GM21423 (cell line): ENCODE measurements around the gene DDX49.
"Not testable (repeated sequence)": the region's sequence is repeated elsewhere in the genome, so short reads cannot be mapped to it uniquely, and the experiment has no call there.

Experiments used
- ATAC-seq: cut with Tn5 transposase; IDR thresholded peaks from one replicate; pipeline ENCODE4 v1.9.1; 2021; ENCODE audit warnings: mild to moderate bottlenecking, moderate library complexity; ENCODE audit not compliant: unreplicated experiment

Gene DDX49

DNA sequence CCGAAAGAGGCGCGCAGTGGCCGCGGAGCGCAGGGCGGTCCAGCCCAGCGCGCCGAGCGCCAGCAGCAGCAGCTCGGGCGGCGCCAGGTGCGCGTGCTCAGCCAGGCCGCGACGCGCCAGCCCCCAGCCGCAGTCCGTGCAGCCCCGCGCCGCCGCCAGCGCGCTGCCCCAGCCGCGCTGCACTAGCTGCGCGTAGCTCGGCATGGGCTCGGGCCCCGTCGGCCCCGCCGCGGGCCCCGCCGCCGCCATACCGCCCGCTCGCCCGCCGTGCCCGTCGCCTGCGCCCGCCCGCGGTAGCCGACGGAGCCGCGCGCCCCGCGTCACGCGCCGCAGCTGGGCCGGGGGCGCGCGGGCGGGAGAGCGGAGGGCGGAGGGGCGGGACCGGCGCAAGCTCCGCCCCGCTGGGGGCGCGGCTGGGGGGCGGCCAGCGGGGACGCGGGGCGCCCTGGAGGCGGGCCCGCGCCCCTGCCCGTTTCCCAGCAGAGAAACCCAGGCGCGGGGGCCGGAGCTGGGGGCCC, 23.6 kb upstream of the DDX49 start, which contains the start of gene CERS1:
CERS1 (minus strand) TSS at position 335 of the 518 bp plus-strand sequence; CDS start at position 249, 86 bp downstream.
- no peak for ATAC-seq

DNA sequence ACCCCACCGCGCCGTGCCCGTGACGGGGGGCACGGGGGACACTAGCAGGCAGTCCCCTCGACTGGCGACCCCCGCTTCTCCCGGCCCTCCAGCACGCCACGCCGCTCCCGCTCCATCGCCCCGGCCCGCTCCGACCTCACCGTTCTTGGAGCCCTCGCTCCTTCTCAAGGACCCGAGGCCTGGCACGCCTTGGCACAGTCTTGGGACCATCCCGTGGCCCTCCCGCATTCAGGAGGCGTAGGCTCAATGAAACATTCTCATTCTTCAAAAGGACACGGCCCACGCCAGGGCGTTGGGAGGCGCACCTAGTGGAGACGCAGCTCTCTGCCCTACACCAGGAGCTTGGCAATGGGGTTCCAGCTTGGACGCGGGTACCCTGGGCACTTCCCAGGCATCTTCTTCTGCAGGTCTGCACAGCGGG, 23.1 kb upstream of the DDX49 start:
- ATAC-seq, result no peak

DNA sequence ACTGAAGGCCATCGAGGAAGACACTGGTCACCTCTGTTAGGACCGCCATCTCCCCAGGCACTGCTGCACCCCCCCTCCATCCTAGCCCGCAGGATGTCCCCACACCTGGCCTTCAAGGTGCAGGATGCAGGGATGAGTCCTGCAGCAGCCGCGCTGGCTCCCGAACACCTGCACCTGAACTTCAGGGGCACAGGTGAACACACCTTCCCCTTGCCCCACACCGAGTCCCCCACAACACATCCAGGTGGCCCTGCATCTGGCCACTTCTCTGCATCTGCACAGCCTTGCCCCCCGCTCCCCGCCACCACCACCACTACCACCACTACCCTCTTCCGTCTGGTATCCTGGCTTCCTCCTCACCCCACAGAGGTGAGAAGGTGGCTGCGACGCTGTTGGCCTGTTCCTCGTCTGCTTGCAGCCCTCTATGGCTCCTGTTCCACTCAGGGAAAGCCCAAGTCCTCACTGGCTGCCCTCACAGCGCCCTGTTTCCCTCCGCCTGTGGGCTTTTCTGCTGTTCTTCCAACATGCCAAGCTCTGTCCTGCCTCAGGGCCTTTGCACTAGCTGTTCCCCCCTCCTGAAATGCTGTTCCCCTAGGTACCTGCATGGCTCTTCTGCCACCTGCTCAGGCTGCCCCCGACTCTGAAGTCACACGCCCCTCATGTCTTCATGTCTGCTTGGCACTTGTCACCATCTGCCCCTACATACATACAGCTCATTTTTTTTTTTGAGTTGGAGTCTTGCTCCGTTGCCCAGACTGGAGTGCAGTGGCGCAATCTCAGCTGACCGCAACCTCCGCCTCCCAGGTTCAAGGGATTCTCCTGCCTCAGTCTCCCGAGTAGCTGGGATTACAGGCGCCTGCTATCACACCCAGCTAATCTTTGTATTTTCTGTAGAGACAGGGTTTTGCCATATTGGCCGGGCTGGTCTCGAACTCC, 22.2 kb upstream of the DDX49 start:
- ATAC-seq, result no peak

DNA sequence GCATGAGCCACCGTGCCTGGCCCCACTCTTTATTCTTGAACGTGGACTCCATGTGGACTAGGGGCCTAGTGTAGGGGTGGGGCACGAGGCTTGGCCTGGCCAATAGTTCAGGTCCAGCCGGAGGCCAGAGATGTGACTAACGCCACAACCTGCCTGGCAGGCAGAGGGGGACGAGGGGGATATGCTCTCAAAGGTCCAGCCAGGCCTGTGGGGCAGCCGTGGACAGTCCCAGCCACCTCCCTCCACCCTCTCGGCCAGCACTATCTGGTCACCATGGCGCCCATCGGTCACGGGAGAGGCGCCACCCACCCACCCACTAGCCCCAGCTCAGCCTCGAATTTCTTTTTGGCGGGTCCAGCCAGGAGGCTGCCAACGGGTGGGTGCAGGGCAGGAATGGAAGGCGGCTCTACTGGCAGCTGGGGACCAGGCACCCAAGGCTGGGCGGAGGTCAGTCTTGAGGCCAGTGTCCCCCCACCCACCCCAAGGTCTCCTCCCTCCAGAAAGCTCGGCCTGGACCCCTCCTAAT, 21.4 kb upstream of the DDX49 start:
- ATAC-seq, result no peak

DNA sequence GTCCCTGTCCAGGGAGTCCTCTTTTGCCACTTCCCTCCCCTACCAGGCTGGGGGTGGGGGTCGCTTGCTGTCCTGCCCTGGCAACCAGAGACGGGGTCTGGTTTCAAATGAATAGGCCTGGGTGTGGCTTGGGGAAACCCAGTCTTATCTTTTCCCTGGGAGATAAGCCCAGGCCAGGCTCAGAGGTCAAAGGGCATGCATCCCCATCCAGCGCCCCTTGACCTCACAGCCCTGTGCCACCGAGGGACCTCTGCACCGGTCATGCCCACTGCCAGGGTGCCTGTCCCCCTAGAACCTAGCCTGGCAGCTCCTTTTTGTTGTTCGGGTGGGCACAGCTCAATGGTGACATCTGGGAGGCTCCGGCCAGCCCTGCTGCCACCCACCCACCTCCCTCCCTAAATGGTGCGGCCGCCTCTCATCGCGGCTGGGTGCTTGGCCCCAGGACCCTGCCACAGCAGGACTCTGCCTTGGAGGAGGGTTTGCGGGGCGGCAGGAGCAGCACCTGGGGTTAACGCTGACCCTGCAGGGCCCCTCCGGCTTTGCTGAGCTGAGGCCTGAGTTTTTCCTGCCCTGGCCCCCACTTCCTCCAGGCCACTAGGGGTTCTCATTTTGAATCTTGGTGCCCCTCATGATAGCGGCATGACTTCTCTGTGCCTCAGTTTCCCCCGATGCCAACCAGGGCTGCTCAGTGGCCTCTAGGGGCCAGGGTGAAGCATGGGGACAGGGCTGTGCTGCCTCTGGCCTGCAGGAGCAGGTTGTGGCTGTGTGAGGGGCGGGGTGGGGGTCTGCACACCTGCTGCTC, 20.7 kb upstream of the DDX49 start:
- ATAC-seq, result no peak

DNA sequence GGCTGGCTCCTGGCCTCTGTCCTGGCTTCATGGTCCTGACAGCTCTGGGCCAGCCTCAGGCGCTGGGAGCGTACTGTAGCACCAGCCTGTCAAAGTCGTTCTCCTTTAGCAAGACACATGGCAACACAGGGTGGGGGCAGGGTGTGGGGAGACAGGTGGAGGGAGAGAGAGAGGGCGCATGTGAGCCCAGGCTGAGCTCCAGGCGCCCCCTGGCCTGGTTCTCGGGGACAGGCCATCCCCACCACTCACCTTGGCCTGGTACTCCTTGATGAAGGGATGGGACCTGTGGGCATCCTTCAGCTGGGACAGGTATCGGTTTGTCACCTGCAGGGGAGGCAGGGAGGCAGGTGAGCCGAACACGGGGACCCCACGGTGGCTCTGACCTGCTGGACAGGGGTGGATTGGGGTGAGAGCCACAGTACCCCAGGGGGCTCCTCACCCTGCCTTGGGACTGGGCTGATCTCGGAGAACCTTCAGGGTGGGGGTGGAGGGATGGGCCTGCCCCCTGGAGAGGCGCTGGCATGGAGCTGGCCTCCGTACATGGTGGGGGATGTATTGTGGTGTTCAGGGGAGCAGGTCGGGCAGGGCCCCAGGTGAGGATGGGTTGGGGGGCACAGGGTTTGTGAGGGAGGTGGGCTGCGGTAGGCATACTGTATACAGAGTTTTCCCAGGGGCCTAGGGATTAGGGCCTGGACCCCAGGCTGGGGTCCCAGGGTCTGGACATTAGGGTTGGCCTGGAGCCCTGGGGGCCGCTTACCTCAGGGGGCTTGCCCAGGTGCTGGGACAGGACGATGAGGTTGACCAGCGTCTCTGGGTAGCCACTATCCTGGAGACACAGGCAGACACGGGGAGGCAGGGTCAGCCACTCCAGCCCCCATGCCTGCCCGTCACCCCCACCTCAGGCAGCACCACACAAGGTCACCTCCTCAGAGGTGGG, 19.6 kb upstream of the DDX49 start:
- no peak for ATAC-seq

DNA sequence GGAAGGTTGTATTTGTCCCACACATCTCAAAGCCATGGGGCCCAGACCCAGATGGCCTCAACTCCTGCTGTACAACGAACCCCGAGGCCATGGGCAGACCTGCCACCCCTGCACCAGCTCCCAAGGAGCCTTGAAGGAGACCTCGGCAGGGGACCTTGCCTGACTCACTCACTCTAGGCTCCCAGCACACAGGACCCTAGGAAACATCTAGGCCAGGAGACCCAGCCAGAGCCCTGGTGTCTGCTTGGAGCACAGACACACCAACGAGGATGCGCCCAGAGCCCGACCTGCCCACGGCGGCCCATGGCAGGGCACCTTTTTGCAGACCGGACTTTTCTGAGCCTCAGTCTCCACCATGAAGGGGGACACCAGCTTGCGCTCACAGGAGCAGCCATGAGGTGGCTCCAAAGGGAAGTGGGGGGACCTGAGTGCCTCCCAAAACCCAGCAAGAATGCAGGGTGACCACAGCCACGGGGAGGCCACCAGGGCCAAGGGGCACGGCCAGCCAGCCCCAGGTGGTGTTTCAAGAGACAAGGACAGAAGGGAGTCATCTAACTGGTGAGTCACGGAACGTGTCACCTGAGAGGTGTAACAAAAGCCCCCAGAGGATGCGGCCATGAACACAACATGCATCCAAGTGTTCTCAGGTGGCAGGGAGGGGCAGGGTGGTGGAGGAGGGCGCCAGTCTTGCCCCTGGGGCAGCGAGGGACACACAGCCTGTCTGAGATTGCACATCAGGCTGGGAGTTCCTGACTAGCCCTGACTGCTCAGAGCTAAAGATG, 18.6 kb upstream of the DDX49 start:
- no peak for ATAC-seq

DNA sequence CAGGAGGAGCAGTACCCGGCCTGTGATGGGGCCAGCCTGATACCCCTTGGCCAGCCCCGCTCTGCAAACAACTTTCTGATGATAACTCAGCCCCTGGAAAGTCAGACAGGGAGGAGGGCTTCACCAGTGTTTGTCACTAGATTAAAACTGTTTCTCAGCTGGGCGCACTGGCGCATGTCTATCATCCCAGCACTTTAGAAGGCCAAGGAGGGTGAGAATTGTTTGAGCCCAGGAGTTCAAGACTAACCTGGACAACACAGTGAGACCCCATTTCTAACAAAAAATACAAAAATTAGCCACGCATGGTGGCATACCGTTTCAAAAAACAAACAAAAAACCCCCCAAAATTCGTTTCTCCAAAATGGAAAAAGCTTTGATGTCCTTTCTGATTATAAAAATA, 18.0 kb upstream of the DDX49 start:
- ATAC-seq, result no peak

DNA sequence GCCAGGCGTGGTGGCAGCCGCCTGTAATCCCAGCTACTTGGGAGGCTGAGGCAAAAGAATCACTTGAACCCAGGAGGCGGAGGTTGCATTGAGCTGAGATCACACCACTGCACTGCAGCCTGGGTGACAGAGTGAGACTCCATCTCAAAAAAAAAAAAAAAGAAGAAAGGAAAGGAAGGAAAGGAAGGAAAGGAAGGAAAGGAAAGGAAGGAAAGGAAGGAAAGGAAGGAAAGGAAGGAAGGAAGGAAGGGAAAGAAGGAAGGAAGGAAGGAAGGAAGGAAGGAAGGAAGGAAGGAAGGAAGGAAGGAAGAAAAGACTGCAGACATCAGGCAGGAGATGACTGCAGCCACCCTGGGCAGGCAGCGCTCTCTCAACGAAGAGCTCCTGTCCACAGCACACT, 17.0 kb upstream of the DDX49 start:
- ATAC-seq, result not testable (repeated sequence)

DNA sequence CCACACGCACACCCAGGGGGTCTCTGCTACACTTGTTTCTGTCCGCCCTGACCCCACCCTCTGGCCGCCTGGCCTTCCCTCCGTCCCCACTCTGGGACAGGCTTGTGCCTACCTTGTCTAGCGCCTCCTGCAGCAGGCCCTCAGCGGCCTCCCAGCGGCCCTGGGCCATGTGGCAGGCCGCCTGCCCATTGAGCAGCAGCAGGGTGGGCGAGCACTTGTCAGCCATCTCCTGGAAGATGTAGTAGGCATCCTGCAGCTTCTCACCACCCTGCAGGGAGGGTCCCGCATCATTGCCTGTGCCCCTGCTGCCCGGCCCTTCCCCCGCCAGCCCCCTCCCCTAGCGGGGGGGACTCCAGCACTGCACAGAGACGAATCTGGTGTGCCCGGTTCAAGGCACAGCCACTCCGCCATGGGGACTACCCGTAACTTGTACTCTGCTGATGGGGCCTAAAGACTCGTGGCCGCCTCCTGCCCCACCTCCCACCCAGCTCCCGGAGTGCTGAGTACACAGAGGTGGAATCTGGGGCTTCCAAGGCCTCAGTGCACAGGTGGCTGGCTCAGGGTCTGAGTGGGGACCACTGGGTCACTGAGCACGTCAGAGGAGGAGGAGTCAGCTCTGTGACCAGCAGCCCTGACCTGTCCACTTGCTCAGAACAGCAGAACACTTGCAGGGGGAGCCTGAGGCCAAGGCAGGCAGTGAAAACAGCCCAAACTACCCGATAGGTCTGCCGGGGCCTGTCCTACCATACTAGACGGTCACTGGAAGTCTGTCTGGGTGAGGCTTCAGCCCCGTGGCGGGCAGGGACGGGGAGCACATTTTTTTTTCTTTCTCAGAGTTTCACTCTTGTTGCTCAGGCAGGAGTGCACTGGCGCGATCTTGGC, 16.1 kb upstream of the DDX49 start:
- no peak for ATAC-seq

DNA sequence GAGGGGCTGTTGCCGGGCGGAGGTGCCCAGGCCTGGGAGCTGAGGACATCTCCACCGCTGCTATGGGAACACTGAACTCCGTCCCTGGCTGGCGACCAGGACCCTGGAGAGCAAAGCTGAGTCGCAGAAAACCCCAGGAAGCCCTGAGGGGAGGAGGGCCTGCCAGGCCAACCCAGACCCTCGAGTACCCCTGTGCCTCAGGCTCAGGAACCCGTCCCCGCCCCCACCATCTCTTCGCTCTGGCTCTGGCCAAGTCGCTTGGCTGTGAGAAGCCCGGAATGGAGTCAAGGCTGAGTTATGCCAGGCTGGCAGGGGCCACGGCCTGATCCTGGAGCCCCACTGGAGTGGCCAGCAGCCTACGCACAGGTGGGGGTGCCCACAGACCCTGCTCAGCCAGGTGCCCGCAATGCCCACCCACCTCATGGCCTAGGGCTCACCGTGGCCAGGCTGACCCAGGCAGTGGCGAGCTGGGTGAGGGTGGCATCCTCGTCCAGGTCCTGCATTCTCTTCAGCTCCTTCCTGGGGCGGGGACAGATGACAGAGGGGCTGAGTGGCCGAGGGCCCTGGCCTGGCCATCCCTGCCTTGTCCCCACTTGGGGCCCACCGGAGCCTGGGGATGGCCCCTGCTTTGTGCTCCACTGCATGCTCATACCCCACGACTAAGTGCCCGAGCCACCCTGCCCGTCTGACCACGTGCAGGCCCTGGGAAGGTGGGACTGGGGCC, 15.0 kb upstream of the DDX49 start:
- no peak for ATAC-seq

DNA sequence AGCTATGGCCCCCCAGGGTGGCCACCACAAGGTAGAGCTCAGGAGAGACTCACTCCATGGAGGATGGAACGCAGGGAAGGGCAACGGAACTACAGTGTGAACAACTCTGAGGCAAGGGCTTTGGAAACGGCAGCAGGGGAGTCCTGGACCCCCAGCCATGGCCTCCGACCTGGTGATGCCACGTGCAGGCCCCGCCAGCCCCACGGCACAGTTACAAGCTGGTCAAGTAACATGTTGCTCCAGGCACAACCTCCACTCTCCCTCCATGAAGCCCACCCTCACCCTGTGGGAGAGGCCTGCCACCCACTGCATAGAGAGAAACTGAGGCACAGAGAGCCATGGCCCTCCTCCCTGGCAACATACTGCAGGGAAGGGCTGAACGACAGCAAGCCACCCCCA, 14.5 kb upstream of the DDX49 start:
- ATAC-seq, result no peak

DNA sequence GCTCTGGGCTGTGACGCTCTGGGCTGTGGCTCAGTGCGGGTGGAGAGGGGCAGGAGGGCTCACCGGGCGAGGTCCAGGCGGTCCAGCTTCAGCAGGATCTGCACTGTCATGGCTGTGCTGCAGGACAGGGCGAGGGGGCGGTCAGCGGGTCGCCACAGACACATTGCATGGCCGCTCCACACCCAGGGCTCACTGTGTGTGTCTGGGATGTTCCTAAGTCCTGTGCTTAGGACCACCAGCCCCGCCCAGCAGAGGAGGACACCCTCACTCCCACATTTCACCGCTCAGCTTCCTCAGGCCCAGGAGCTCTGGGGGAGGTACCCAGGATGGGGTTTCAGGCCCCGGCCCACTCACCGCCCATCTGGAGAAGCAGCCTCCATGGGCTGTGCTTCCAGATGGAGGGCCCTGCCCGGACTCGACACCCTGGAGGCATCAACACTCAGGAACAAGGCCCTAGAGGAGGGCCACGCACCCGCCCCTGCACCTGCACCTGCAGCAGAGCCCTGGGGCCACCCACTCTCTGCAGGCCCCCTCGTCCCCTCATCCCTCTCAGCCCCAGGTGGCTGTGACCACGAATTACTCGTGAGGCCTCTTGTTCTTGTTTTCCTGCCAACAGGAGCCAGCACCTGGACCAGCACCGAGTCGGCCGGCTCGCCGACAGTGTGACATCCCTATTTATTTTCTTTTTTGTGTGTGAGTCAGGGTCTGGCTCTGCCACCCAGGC, 13.8 kb upstream of the DDX49 start:
- no peak for ATAC-seq

DNA sequence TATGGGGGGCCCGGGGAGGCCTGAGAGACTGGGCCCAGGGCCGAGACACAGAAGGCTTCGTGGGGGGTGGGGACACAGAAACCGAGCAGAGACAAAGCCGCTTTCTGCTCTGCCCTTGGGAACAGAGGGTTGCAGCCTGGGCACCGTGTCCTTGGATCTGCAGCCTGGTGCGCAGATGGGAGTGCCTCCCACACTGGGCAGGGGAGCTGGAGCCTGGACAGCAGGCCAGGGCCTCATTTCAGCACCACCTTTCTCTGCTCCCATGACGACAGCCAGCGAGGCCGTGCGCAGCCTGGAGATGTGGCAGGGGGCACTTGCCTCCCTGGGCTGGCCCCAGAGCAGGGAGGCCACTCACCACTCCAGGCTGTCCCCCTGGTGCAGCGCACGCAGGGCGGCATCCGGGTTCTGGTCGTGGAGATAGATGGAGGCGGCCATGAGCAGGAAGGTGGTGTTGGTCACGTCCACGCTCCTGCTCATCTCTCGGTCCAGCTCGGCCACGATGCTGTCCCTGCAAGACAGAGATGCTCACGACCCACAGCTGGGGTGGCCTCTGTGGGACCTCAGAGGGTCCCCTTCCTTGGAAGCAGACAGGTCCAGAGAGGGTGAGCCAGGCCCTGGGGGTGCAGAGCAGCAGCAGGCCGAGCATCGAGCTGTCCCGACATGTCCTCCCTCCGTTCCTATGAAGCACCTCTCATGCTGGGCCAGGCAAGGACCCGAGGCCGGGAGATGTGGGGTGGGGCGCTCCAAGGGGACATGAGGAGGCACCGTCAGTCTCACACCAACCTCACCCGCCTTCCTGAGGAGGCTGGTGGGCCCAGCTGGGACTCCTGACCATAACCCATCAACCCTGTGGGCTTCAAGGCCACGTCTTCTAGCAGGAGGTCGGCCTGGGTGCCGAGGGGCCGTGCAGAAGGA, 12.7 kb upstream of the DDX49 start:
- no peak for ATAC-seq

DNA sequence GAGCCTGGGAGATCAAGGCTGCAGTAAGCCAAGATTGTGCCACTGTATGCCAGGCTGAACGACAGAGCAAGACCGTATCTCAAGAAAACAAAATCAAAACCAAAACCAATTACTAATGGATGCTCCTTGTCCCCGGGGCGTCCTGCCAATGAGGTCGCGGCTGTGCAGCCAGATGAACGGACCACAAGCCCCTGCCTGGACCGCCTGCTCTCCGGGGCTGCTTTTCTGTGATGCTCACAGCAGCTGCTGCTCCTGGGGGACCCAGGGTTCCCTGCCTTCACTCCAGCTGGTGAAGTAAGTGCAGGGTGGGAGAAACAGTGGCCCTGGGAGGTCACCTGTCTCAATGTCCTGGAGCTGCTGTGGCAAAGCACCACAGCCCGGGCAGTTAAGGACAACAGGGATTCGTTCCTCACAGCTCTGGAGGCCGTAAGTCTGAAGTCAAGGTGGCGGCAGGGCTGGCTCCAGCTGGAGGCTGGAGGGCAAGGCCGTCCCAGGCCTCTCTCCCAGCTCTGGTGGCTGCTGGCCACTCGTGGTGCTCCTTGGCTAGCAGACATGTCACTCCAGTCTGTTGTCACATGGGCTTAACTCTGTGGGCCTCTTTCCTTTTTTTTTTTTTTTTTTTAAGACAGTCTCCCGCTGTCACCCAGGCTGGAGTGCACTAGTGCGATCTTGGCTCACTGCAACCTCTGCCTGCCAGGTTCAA, 10.4 kb upstream of the DDX49 start:
- no peak for ATAC-seq

DNA sequence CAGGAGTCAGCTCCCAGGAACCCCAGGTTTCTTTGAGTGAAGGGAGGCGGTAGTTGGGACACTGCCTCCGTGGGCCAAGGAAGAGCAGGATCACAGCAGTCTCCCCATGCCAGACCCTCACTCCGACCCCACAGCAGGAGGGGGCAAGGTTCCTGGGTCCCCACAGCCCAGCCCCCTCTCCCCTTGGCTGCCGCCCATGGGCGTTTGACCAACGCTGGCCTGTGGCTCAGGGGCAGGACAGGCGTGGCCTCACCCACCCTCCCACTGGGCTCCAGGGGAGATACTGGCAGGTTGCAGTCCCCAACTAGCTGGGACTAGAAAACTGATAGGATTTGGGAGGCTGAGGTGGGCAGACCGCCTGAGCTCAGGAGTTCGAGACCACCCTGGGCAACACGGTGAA, 9.5 kb upstream of the DDX49 start:
- ATAC-seq, result no peak
